Lower lobe of right lung (tissue), 2 donors: ENCODE results near the gene NDUFA5. TPM values are rescaled to one million over a fixed set of nuclear protein-coding genes. Genes with fewer than 3 reads are reported as not detected.
A peak's percentile ranks its signal among the peaks of the same experiment; 100 is the strongest.
"Not testable (repeated sequence)": the region's sequence is repeated elsewhere in the genome, so short reads cannot be mapped to it uniquely, and the experiment has no call there.

Source experiments
- ATAC-seq, 2 donors: fragments of 200-7000 bp; cut with Tn5 transposase; one replicate each; pipeline ENCODE4 v1.9.1; 2020 to 2022; ENCODE audit warnings: mild to moderate bottlenecking in 2 of 2, moderate library complexity in 2 of 2
- DNase-seq: peaks from one replicate; pipeline ENCODE4 v3.0.0-alpha.2; 2020
- H3K27ac ChIP-seq: fragments of 200-600 bp; one replicate; pipeline ENCODE4 v1.8.0; 2022
- H3K27me3 ChIP-seq: fragments of 200-600 bp; one replicate; pipeline ENCODE4 v1.8.0; 2022; ENCODE audit warnings: low read depth
- H3K36me3 ChIP-seq: fragments of 200-600 bp; one replicate; pipeline ENCODE4 v1.8.0; 2022; ENCODE audit warnings: mild to moderate bottlenecking
- H3K4me1 ChIP-seq: fragments of 200-600 bp; one replicate; pipeline ENCODE4 v1.8.0; 2022
- H3K4me3 ChIP-seq: fragments of 200-600 bp; one replicate; pipeline ENCODE4 v1.8.0; 2022; ENCODE audit warnings: mild to moderate bottlenecking
- H3K9me3 ChIP-seq: fragments of 200-600 bp; one replicate; pipeline ENCODE4 v1.8.0; 2022
- intact Hi-C: fragments of 100-400 bp; cut with DNase I; formaldehyde crosslinking; loops from one replicate; pipeline ENCODE4 v1.11.0; 2022
- total RNA-seq: library from RNA; stranded (reverse); fragmentation: NEBNext Ultra II Directional; extraction: Animal tissue kit (Norgen Biotek cat#: 25700); gene quantifications from one replicate; pipeline ENCODE4 v1.2.1, GENCODE V29; 2021
- TF ChIP-seq, protein P1 (sequence below): fragments of 200-600 bp; IDR thresholded peaks from one replicate; pipeline ENCODE4 v1.8.0; 2022; ENCODE audit warnings: antibody characterized with exemption, mild to moderate bottlenecking
- donor health status: DM: no; HTN: yes; CAD: no; lungs with severe emphysema.

NDUFA5 gene
- total RNA-seq, 1 donor from 2014 or later: 61.4 TPM

GRCh38 chr7:123534383-123535260, 23.0 kb downstream of the NDUFA5 start, which contains the start of gene IQUB:
Gene IQUB, minus strand, starts transcription at chr7:123534595. Its CDS starts 22,255 bp downstream, at chr7:123512340.
- peak within 1 kb of the TSS; percentile 77 for H3K27ac ChIP-seq
- peak within 1 kb of the TSS; percentile 64 for H3K4me3 ChIP-seq
- no peaks in the 10 kb centered on the region for H3K9me3 ChIP-seq
- ATAC-seq (peak; percentile 97 to 99), DNase-seq (peak; percentile 99)
- H3K27me3 ChIP-seq: no peaks in the 10 kb centered on the region
- TF ChIP-seq, protein P1, sequence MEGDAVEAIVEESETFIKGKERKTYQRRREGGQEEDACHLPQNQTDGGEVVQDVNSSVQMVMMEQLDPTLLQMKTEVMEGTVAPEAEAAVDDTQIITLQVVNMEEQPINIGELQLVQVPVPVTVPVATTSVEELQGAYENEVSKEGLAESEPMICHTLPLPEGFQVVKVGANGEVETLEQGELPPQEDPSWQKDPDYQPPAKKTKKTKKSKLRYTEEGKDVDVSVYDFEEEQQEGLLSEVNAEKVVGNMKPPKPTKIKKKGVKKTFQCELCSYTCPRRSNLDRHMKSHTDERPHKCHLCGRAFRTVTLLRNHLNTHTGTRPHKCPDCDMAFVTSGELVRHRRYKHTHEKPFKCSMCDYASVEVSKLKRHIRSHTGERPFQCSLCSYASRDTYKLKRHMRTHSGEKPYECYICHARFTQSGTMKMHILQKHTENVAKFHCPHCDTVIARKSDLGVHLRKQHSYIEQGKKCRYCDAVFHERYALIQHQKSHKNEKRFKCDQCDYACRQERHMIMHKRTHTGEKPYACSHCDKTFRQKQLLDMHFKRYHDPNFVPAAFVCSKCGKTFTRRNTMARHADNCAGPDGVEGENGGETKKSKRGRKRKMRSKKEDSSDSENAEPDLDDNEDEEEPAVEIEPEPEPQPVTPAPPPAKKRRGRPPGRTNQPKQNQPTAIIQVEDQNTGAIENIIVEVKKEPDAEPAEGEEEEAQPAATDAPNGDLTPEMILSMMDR: no peak
- intact Hi-C loops: no loop called here
- H3K36me3 ChIP-seq: peaks cover 3% of the 10 kb centered on the region
- H3K4me1 ChIP-seq: peaks cover 14% of the 10 kb centered on the region

- Histone ChIP-seq H3K4me3 (peak overlapping the region; percentile 64), H3K36me3 (no peaks in the 10 kb centered on the region), H3K9me3 (no peaks in the 10 kb centered on the region), H3K27me3 (no peaks in the 10 kb centered on the region), H3K27ac (peak overlapping the region; percentile 77), H3K4me1 (peaks cover 14% of the 10 kb centered on the region)
- intact Hi-C loops: no loop called here
- TF ChIP-seq, protein P1: no peak
- DNase-seq: no peak
- ATAC-seq: peak in 1 of 2 donors; percentile 2
Observed at GRCh38 chr7:123533929-123534382, 23.7 kb downstream of the NDUFA5 start.

GRCh38 chr7:123533553-123533917, 24.1 kb downstream of the NDUFA5 start:
- intact Hi-C loops: no loop called here
- TF ChIP-seq, protein P1: no peak
- Histone ChIP-seq H3K9me3 (no peaks in the 10 kb centered on the region), H3K27ac (peak overlapping the region; percentile 77), H3K4me3 (peak overlapping the region; percentile 64), H3K27me3 (no peaks in the 10 kb centered on the region), H3K4me1 (peaks cover 14% of the 10 kb centered on the region), H3K36me3 (no peaks in the 10 kb centered on the region)
- ATAC-seq (no peak), DNase-seq (no peak)

GRCh38 chr7:123532788-123533552, 24.6 kb downstream of the NDUFA5 start:
- peak; percentile 50 for DNase-seq

DNA sequence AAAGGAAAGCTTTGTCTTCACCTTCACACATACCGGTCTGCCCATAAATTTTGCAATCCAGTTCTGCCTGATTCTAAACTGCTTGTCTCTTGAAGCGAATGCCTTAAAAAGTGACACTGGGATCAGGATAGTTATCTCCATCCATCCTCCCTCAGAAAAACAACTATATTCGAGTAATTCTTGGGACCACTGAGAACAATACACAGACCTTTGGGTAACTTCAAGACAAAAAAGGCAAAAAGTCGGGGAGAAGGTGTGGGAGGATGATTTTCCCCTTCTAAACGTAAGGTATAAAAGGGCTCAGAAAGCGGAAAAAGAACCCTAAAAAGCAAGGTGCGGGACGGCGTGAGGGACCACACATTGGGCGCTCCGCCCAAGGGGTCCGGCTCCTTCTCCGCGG, 25.3 kb downstream of the NDUFA5 start:
- H3K27me3 ChIP-seq, H3K9me3 ChIP-seq, intact Hi-C loops, DNase-seq, H3K36me3 ChIP-seq, H3K27ac ChIP-seq: not testable (repeated sequence)
- ATAC-seq: peak in 1 of 2 donors; percentile 1
- Histone ChIP-seq H3K4me1 (peaks cover 14% of the 10 kb centered on the region), H3K4me3 (peak overlapping the region; percentile 46)

More at GRCh38 chr7:123532788-123533552, 24.6 kb downstream of the NDUFA5 start:
- intact Hi-C loops, H3K27ac ChIP-seq, H3K27me3 ChIP-seq, H3K36me3 ChIP-seq, H3K9me3 ChIP-seq: not testable (repeated sequence)
- ATAC-seq: peak in 1 of 2 donors; percentile 55
- H3K4me1 ChIP-seq: peaks cover 14% of the 10 kb centered on the region
- peak overlapping the region; percentile 46 for H3K4me3 ChIP-seq

- not testable (repeated sequence) for H3K27ac ChIP-seq, DNase-seq
Observed at GRCh38 chr7:123530035-123530591, 27.5 kb downstream of the NDUFA5 start.

More at GRCh38 chr7:123530035-123530591, 27.5 kb downstream of the NDUFA5 start:
- H3K36me3 ChIP-seq, intact Hi-C loops, H3K9me3 ChIP-seq, H3K27me3 ChIP-seq, ATAC-seq, H3K4me3 ChIP-seq: not testable (repeated sequence)
- H3K4me1 ChIP-seq: peaks cover 14% of the 10 kb centered on the region
